RWPE1 (cell line): ENCODE data around the gene HSD17B10.
"Not testable (repeated sequence)": the region's sequence is repeated elsewhere in the genome, so short reads cannot be mapped to it uniquely, and the experiment has no call there.

Experiments
- CTCF ChIA-PET: fragments of 350-600 bp; sonication (Branson Sonifier 250); formaldehyde crosslinking; extraction: SDS; loops from one replicate; lab custom pipeline; 2021; lab: Yijun Ruan, JAX
- POLR2A ChIA-PET: fragments of 400-600 bp; formaldehyde crosslinking; extraction: SDS; loops from one replicate; lab custom pipeline; 2020; ENCODE audit warnings: antibody characterized with exemption; ENCODE audit not compliant: low non-redundant PET; lab: Yijun Ruan, JAX
- DNase-seq: peaks from one replicate; pipeline ENCODE4 v3.0.0; 2012; ENCODE audit warnings: low spot score
- H3K27ac ChIP-seq: fragments of 450-650 bp; 2 replicates; pipeline ENCODE4 v1.5.1; 2017
- TF ChIP-seq, protein P1 (sequence below): fragments of 450-650 bp; conservative IDR thresholded peaks from 2 replicates; pipeline ENCODE4 v1.5.1; 2017; ENCODE audit warnings: low read depth, mild to moderate bottlenecking

The HSD17B10 gene

DNA sequence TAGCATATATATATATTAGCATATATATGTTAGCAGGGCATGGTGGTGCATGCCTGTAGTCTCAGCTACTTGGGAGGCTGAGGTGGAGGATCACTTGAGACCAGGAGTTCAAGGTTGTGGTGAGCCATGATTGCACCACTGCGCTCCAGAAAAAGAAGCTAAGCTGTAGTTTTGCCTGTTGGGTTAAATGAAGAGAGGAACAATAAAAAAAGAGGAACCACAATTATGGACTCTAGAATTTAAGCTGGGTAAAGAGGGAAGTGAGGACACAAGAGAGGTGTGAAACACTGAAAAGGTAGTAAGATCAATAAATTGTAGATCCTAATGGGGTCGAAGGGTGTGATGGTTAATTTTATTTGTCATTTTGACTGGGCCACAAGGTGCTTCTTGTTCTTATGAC is 40.5 kb upstream of the HSD17B10 start:
- DNase-seq = no peak
- TF ChIP-seq, protein P1, sequence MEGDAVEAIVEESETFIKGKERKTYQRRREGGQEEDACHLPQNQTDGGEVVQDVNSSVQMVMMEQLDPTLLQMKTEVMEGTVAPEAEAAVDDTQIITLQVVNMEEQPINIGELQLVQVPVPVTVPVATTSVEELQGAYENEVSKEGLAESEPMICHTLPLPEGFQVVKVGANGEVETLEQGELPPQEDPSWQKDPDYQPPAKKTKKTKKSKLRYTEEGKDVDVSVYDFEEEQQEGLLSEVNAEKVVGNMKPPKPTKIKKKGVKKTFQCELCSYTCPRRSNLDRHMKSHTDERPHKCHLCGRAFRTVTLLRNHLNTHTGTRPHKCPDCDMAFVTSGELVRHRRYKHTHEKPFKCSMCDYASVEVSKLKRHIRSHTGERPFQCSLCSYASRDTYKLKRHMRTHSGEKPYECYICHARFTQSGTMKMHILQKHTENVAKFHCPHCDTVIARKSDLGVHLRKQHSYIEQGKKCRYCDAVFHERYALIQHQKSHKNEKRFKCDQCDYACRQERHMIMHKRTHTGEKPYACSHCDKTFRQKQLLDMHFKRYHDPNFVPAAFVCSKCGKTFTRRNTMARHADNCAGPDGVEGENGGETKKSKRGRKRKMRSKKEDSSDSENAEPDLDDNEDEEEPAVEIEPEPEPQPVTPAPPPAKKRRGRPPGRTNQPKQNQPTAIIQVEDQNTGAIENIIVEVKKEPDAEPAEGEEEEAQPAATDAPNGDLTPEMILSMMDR = no peak
- ChIA-PET CTCF (no interaction called here), POLR2A (no interaction called here)
- no peak overlapping the region for H3K27ac ChIP-seq

DNA sequence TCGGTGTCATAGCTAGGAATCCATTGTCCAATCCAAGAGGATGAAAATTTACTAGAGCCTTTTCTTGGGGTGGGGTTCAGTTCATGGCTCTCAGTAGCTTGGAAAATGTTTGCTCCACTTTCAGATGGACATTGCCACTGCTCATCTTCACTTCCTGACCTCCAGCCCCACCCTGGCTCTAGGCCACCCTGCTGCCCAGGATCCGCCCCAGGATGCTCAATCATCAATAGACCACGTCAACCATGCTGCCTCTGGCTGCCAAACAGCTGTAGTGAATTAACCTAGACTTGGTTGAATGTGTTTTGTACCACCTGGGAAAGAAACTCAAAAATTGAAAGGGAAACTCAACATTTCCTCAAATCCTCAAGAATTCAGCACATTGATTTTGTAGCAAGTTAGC is 37.2 kb upstream of the HSD17B10 start:
- no peak for DNase-seq
- TF ChIP-seq, protein P1 = no peak
- ChIA-PET POLR2A (no interaction called here), CTCF (no interaction called here)
- H3K27ac ChIP-seq = no peak overlapping the region

DNA sequence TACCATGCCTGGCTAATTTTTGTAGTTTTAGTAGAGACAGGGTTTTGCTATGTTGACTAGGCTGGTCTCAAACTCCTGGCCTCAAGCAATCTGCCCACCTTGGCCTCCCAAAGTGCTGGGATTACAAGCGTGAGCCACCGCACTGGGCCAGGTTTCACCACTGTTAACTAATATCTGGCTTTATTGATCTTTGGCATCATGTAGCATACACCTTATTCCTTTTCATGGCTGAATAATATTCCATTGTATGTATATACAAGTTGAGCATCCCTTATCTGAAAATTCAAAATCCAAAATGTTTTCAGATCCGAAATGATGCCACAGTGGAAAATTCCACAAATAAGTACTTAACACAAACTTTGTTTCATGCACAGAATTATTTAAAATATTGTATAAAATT is 34.5 kb upstream of the HSD17B10 start:
- CTCF ChIA-PET, DNase-seq, POLR2A ChIA-PET, H3K27ac ChIP-seq: not testable (repeated sequence)

DNA sequence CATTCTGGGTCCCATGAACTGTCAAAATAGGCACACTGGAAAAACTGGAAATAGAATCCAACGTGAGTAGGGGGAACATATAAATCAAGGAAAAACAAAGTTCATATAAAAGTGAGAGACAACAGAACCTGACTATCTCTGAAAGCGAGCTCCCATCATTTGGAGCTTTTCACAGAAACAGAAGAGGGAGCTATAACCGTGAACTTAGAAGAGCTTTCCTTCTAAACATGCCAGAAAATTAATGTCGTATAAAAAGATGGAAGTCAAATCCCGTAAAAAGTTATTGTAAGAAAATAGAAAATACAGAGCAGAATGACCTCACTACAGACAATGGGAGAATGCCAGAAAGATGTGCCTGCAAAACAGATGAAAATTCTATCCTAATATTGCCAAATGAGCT is 23.9 kb upstream of the HSD17B10 start:
- TF ChIP-seq, protein P1 = no peak
- no peak overlapping the region for H3K27ac ChIP-seq
- DNase-seq = no peak
- ChIA-PET POLR2A (no interaction called here), CTCF (interaction anchor here (0.6 to 1.5 kb wide), 3 partner anchors 10 to 127 kb away, joined by 4 to 6 read pairs (median 5); no protein-coding TSS in a partner anchor)

DNA sequence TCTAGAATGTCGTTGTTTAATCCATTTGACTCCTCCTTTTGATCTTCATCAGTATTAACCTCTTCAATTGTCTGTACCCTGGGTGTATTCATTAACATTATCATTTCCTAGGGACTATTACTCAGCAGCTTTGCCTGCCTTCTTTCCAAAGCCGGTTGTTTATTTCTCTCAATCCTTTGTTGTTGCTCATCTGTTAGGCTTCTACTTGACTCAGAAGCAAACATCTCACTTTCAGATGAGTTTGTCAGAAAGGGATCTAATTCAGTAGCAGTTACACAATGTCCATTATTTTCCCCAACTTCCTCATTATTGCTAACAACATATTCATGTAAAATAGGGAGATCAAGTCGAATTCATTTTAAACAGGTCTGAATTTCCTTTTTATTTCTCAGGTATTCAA is 22.1 kb upstream of the HSD17B10 start:
- POLR2A ChIA-PET = no interaction called here
- DNase-seq = no peak
- TF ChIP-seq, protein P1 = no peak
- CTCF ChIA-PET = no interaction called here
- H3K27ac ChIP-seq = no peak overlapping the region

DNA sequence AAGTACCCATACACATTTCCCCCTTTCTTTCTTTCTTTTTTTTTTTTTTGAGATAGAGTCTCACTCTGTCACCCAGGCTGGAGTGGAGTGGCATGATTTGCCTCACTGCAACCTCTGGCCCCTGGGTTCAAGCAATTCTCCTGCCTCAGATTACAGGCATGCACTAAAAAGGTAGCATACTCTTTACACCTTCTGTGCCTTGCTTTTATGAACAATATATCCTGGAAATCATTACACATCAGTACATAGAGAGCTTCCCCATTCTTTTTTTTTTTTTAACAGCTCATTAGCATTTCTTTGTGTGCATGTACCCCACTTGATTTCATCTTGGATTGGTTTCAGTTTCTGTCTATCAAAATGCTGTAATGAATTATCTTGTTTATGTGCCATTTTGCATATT is 18.6 kb upstream of the HSD17B10 start:
- H3K27ac ChIP-seq = no peak overlapping the region
- ChIA-PET CTCF (no interaction called here), POLR2A (no interaction called here)
- DNase-seq = no peak
- TF ChIP-seq, protein P1 = no peak

DNA sequence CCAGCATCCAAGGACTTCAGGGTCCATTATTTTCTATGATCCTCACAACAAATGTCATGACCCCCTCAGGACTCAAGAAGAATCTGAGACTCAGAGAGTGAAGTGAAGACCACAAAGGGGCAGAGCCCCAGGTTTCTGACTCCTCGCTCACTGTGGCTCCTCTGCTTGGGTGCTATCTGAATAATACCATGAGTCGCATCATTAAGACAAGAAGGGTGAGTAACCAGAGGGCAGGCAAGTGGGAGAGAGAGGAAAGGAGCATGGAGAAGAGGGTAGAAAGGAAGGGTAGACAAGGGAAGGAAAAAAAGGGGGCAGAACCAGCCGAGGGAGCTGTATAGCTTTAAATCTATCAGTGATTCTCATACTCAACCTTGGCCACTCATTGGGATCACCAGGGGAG is 15.5 kb upstream of the HSD17B10 start:
- TF ChIP-seq, protein P1 = no peak
- DNase-seq = no peak
- ChIA-PET CTCF (no interaction called here), POLR2A (no interaction called here)
- H3K27ac ChIP-seq = no peak overlapping the region
